HG02798 (cell line): ENCODE results near the gene MAP3K8.

Source experiments
- ATAC-seq: cut with Tn5 transposase; IDR thresholded peaks from one replicate; pipeline ENCODE4 v1.9.1; 2021; ENCODE audit warnings: mild to moderate bottlenecking; ENCODE audit not compliant: unreplicated experiment, poor library complexity

The MAP3K8 gene

GRCh38 chr10:30510932-30511700, 77.1 kb downstream of the MAP3K8 start:
- peak; percentile 31 for ATAC-seq
